K562 (cell line): ENCODE data around the gene AGO4. TPM values are rescaled to one million over a fixed set of nuclear protein-coding genes. Genes with fewer than 3 reads are reported as not detected.
A peak's percentile ranks its signal among the peaks of the same experiment; 100 is the strongest.

Experiments
- ATF1 ChIP-seq, 2 experiments: fragments of 450-650 bp in 1 of 2; IDR thresholded peaks; 2 replicates each; pipeline ENCODE4 v1.6.1; 2016; ENCODE audit warnings: missing compliant biosample characterization in 1 of 2, missing genetic modification characterization in 1 of 2
- C11orf30 ChIP-seq: fragments of 450-650 bp; IDR thresholded peaks from 2 replicates; pipeline ENCODE4 v1.6.1; 2016; ENCODE audit warnings: low read depth, mild to moderate bottlenecking
- EGR1 ChIP-seq: fragments of 450-650 bp; conservative IDR thresholded peaks from 2 replicates; pipeline ENCODE4 v1.6.1; 2017; ENCODE audit warnings: mild to moderate bottlenecking
- FOXJ2 ChIP-seq: fragments of 200-800 bp; sonication (Bioruptor generic); IDR thresholded peaks from 2 replicates; pipeline ENCODE4 v1.6.1; 2016; ENCODE audit warnings: missing genetic modification characterization, missing compliant biosample characterization
- GTF2A2 ChIP-seq: IDR thresholded peaks from 2 replicates; pipeline ENCODE4 v1.6.1; 2016; ENCODE audit warnings: mild to moderate bottlenecking, missing genetic modification characterization, missing compliant biosample characterization
- GTF2E2 ChIP-seq: fragments of 200-800 bp; sonication (Bioruptor generic); IDR thresholded peaks from 2 replicates; pipeline ENCODE4 v1.6.1; 2016; ENCODE audit warnings: missing genetic modification characterization, missing compliant biosample characterization
- HDAC8 ChIP-seq: fragments of 450-650 bp; IDR thresholded peaks from 2 replicates; pipeline ENCODE4 v1.6.1; 2016; ENCODE audit warnings: mild to moderate bottlenecking, missing genetic modification characterization, moderate library complexity, missing compliant biosample characterization
- HINFP ChIP-seq: fragments of 450-650 bp; conservative IDR thresholded peaks from 2 replicates; pipeline ENCODE4 v1.6.1; 2016; ENCODE audit warnings: missing genetic modification characterization, low read depth, mild to moderate bottlenecking, control low read depth, missing compliant biosample characterization
- KAT8 ChIP-seq: fragments of 450-650 bp; IDR thresholded peaks from 2 replicates; pipeline ENCODE4 v1.6.1; 2016; ENCODE audit warnings: low read depth, mild to moderate bottlenecking
- MED1 ChIP-seq: sonication (generic); formaldehyde crosslinking; IDR thresholded peaks from 2 replicates; pipeline ENCODE4 v1.8.1; 2023; ENCODE audit warnings: missing genetic modification reagents, borderline replicate concordance
- MTA1 ChIP-seq: fragments of 450-650 bp; IDR thresholded peaks from 2 replicates; pipeline ENCODE4 v1.6.1; 2017; ENCODE audit warnings: borderline replicate concordance
- MYBL2 ChIP-seq, 2 experiments: fragments of 450-650 bp in 1 of 2; sonication (generic) in 1 of 2; formaldehyde crosslinking in 1 of 2; IDR thresholded peaks; 2 replicates each; pipeline versions ENCODE4 v1.6.1 to v1.8.1; 2017 to 2022; ENCODE audit warnings: borderline replicate concordance in 1 of 2, inconsistent platforms in 1 of 2, low read depth in 1 of 2, mild to moderate bottlenecking in 1 of 2, missing genetic modification reagents in 1 of 2, moderate library complexity in 1 of 2
- NCOA6 ChIP-seq: fragments of 450-650 bp; IDR thresholded peaks from 2 replicates; pipeline ENCODE4 v1.6.1; 2017; ENCODE audit warnings: mild to moderate bottlenecking
- PHF20 ChIP-seq: fragments of 450-650 bp; IDR thresholded peaks from 2 replicates; pipeline ENCODE4 v1.6.1; 2018; ENCODE audit not compliant: partially characterized antibody
- POLR2A ChIP-seq: fragments of 450-650 bp; conservative IDR thresholded peaks from 2 replicates; pipeline ENCODE4 v1.6.1; 2016
- PRMT5 ChIP-seq: sonication (generic); formaldehyde crosslinking; IDR thresholded peaks from 2 replicates; pipeline ENCODE4 v1.5.0; 2020; ENCODE audit warnings: missing genetic modification reagents
- SAFB2 ChIP-seq: fragments of 200-400 bp; formaldehyde crosslinking; IDR thresholded peaks from 2 replicates; pipeline ENCODE4 v1.6.1; 2018; ENCODE audit warnings: borderline replicate concordance, low read length, low read depth, moderate library complexity; ENCODE audit not compliant: severe bottlenecking
- SMAD2 ChIP-seq: fragments of 150-350 bp; IDR thresholded peaks from 2 replicates; pipeline ENCODE4 v1.6.1; 2014; ENCODE audit warnings: low read depth, mild to moderate bottlenecking, low read length
- SOX6 ChIP-seq: fragments of 450-650 bp; IDR thresholded peaks from 2 replicates; pipeline ENCODE4 v1.6.1; 2014; ENCODE audit warnings: mild to moderate bottlenecking
- TBP ChIP-seq: optimal IDR thresholded peaks from 2 replicates; pipeline ENCODE3; 2011; ENCODE audit warnings: low read depth, low read length, improper control_type of control experiment
- ZNF174 ChIP-seq: fragments of 250-450 bp; sonication (Bioruptor Pico); IDR thresholded peaks from 2 replicates; pipeline ENCODE4 v1.4.0; 2020; ENCODE audit warnings: mild to moderate bottlenecking
- polyA plus RNA-seq, 8 experiments: library from polyadenylated mRNA; depleted of rRNA in 4 of 8; stranded (reverse) in 5 of 8; unstranded in 3 of 8; fragments of >200 nt; fragmentation: Nextera tagmentation in 2 of 8; fragmentation: Illumina TruSeq in 1 of 8; extraction: Ambion mirVana in 2 of 8; extraction: Trizol in 1 of 8; gene quantifications; 2 replicates each; pipeline versions ENCODE4 v1.2.1 to v1.2.3, GENCODE V29; 2011 to 2014; ENCODE audit warnings: inconsistent platforms in 1 of 8, missing spikeins in 1 of 8
- total RNA-seq, 7 experiments: library from RNA; depleted of rRNA in 6 of 7; stranded (reverse); fragments of >200 nt in 6 of 7; fragmentation: Illumina TruSeq in 2 of 7; extraction: Trizol in 2 of 7; gene quantifications; 2 replicates each; pipeline versions ENCODE4 v1.2.1 to v1.2.3, GENCODE V29; 2011 to 2021; ENCODE audit warnings: low replicate concordance in 1 of 7
- TF ChIP-seq, protein P1 (sequence below): fragments of 450-650 bp; IDR thresholded peaks from 2 replicates; pipeline ENCODE4 v1.6.1; 2016; ENCODE audit warnings: borderline replicate concordance
- TF ChIP-seq, protein P2 (sequence below): sonication (generic); formaldehyde crosslinking; IDR thresholded peaks from 2 replicates; pipeline ENCODE4 v1.9.0; 2022; ENCODE audit warnings: mild to moderate bottlenecking, missing genetic modification reagents

AGO4 gene
- total and polyA plus RNA-seq, 9 of the 15 experiments (the other 6 are each of a cell fraction or from before 2014, with no cell fraction given), result 1.3 to 10.5 (median 6.5) TPM

DNA sequence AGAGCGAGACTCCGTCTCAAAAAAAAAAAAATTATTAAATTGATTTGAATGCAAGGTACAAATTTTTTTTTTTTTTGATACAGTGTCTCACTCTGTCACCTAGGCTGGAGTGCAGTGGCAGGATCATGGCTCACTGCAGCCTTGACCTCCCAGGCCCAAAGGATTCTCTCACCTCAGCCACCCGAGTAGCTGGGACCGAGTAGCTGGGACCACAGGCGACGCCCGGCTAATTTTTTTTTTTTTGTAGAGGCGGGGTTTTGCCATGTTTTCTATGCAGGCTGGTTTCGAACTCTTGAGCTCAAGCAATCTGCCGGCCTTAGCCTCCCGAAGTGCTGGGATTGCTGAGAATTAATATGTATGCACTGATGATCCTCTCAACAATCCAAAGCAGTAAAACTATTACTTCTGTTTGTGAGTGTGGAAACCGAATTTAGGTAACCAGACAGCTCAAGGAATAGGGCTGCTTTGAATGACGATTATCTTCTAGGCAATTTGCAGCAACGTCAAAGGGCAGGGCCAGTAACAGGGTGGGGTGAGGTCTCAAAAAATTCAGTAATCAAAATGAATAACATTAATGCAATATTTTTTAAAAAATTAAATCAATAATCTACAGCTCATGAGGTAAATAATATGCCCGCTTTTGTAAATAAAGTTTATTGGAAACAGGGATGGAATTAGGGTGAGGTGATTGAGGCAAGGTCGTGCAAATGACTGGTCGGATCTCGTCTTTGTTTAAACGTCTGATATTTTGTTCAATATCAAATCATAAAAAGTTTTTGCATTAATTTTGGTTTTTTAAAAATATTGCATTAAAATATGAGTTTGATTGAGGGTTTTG lies 39.2 kb upstream of the AGO4 start (continued):
- TF ChIP-seq, protein P1, sequence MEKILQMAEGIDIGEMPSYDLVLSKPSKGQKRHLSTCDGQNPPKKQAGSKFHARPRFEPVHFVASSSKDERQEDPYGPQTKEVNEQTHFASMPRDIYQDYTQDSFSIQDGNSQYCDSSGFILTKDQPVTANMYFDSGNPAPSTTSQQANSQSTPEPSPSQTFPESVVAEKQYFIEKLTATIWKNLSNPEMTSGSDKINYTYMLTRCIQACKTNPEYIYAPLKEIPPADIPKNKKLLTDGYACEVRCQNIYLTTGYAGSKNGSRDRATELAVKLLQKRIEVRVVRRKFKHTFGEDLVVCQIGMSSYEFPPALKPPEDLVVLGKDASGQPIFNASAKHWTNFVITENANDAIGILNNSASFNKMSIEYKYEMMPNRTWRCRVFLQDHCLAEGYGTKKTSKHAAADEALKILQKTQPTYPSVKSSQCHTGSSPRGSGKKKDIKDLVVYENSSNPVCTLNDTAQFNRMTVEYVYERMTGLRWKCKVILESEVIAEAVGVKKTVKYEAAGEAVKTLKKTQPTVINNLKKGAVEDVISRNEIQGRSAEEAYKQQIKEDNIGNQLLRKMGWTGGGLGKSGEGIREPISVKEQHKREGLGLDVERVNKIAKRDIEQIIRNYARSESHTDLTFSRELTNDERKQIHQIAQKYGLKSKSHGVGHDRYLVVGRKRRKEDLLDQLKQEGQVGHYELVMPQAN, result no peak
- TF ChIP-seq, protein P2, sequence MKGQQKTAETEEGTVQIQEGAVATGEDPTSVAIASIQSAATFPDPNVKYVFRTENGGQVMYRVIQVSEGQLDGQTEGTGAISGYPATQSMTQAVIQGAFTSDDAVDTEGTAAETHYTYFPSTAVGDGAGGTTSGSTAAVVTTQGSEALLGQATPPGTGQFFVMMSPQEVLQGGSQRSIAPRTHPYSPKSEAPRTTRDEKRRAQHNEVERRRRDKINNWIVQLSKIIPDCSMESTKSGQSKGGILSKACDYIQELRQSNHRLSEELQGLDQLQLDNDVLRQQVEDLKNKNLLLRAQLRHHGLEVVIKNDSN (CRISPR knock-in tag), result no peak
- TF ChIP-seq MED1 (CRISPR knock-in tag) (no peak), FOXJ2 (tag) (no peak), HDAC8 (no peak), C11orf30 (peak; percentile 28; the same call in 1 of the 2 replicates), SMAD2 (no peak), SOX6 (no peak), NCOA6 (no peak), ZNF174 (CRISPR knock-in tag) (no peak), TBP (no peak), PRMT5 (CRISPR knock-in tag) (no peak), GTF2E2 (tag) (0 out of 2 replicates have a peak, but pooled peaks have one; percentile 69), GTF2A2 (tag) (no peak), EGR1 (no peak), POLR2A (no peak), MYBL2 (IDR thresholded peaks at IDR 0.05; ENCODE audit: low read depth) (no peak), MYBL2 (CRISPR knock-in tag; IDR thresholded peaks at IDR 0.05; ENCODE audit: borderline replicate concordance) (no peak), ATF1 (CRISPR knock-in tag; IDR thresholded peaks at IDR 0.05) (no peak), ATF1 (tag; IDR thresholded peaks at IDR 0.05) (peak; percentile 78), KAT8 (0 out of 2 replicates have a peak, but pooled peaks have one; percentile 10), MTA1 (peak; percentile 88), HINFP (tag) (no peak), SAFB2 (no peak), PHF20 (peak; percentile 65)
